ENCODE data around the gene ADAM19.

ADAM19 gene

DNA sequence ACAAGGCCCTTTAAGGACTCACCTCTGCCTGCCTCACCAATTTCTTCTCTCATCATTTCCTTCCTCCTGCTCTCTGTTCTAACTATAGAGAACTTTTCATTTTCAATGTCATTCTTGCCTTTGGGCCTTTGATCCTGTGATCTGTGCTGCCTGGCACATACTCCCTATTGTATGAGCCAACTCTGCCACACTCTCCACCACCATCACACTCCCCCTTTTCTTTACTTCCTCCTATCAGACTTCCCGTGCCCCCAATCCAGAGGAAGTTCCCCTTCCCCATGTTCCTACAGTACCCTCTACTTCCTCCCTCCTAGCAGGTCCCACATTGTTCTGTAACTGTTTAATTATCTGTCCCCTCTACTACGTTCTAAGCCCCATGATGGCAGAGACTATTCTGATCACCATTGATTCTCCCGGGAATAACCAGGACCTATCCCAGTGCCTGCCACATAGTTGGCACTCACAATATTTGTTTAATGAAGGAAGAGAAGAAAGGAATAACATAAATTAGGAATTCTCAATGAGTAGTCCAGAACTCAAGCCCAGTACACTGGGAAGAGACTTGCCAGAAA is 27.5 kb downstream of the ADAM19 start:
- DNase-seq (ENCODE audit: low spot score): no peak
- TF ChIP-seq CTCF (IDR thresholded peaks at IDR 0.05; ENCODE audit: extremely low read depth, missing control alignments): no peak

DNA sequence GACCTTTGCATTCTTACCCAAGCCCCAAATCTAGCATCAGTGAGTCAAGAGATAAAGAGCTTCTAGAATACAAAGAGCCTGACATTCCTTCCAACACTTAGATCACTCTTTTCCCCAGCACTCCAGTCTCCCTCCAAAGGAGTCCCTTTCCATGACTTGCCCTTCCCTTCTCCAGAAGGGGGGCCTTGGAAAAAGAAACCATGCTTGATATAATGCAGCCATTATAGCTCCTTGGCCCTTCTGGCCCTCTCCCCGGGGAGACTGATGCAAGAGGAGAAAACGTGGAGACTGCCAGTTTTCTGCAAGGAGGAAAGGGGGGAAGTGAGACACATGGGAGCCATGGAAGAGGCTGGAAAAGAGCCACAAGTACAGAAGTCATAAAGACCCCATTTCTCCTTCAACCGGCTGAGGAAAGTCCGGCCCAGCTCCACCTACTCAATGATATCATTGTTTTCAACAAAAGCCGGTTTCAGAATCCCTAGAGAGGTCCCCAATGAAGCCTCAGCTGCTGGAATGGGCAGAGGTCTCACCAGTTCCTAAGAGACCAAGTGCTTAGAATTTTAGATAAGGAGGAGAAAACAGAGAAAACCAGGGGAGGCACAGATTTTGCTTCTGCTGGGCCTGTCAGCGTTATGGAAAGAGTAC is 29.0 kb downstream of the ADAM19 start:
- TF ChIP-seq CTCF (IDR thresholded peaks at IDR 0.05; ENCODE audit: extremely low read depth, missing control alignments): no peak
- no peak for DNase-seq (ENCODE audit: low spot score)

DNA sequence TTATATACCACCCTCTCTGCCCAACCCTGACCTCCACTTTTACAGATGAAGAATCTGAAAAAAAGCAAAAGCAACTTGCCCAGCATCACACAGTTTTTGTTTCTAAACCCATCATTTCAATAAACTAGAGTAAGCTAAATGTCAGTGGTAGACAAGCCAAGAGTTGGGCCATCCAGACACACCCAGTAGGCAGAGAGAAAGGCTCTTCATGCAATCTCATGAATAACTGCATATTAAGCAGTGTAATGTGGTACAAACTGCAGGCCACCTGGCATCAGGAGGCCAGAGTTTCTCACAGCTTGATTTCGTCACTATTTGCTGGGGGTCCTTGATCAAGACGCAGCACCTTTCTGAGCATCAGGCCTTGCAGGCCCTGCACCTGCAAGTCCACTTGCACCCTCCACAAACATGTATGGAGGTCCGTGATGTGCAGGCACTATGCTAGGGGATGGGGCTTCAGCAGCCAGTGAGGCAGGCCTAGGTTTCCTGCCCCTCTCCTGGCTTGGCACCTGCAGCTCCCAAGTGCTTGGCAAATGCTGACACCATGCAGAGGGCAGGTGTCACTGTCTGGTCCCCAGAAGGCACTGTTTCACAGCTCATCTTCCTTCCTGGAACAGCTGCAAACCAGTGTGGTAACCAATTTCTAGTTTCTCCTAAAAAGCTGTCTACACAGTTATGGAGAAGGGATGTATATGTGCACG is 29.8 kb downstream of the ADAM19 start:
- DNase-seq (ENCODE audit: low spot score): no peak
- no peak for TF ChIP-seq CTCF (IDR thresholded peaks at IDR 0.05; ENCODE audit: extremely low read depth, missing control alignments)

GRCh38 chr5:157544623-157544989 is 31.0 kb downstream of the ADAM19 start:
- no peak for DNase-seq (ENCODE audit: low spot score)
- no peak for TF ChIP-seq CTCF (IDR thresholded peaks at IDR 0.05; ENCODE audit: extremely low read depth, missing control alignments)

GRCh38 chr5:157543825-157544622 is 31.6 kb downstream of the ADAM19 start:
- no peak for TF ChIP-seq CTCF (IDR thresholded peaks at IDR 0.05; ENCODE audit: extremely low read depth, missing control alignments)
- DNase-seq (ENCODE audit: low spot score): no peak

DNA sequence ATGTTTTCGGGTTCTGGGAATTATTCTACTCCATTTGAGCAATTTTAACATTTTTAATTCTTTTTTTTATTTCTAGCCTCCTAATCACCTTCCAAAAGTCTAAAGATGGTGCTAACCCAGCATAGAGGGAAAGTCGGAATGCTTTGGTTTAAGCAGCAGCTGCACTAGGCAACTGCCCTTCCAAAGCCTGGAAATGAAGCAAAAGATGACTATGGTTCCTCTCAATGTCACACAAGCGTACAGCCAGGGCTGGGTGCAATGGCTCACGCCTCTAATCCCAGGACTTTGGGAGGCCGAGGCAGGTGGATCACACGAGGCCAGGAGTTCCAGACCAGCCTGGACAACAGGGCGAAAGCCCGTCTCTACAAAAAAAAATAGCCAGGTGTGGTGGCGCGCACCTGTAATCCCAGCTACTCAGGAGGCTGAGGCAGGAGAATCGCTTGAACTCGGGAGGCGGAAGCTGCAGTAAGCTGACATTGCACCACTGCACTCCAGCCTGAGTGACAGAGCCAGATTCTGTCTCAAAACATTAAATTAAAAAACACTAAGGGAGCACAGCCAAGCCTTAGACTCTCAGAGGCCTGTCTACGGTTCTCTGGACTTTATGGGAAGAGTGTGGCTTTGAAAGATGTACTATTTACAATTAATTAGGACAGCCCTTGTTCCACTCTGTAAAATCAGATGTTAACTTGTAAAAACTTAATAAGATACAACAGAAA is 33.1 kb downstream of the ADAM19 start:
- DNase-seq (ENCODE audit: low spot score): no peak
- TF ChIP-seq CTCF (IDR thresholded peaks at IDR 0.05; ENCODE audit: extremely low read depth, missing control alignments): no peak

Measured in GM20000 (cell line).